GM19351 (cell line): ENCODE measurements around the gene PPARG.

ENCODE experiments used
- ATAC-seq: cut with Tn5 transposase; IDR thresholded peaks from one replicate; pipeline ENCODE4 v1.9.1; 2021; ENCODE audit warnings: mild to moderate bottlenecking, moderate library complexity; ENCODE audit not compliant: unreplicated experiment

The PPARG gene

DNA sequence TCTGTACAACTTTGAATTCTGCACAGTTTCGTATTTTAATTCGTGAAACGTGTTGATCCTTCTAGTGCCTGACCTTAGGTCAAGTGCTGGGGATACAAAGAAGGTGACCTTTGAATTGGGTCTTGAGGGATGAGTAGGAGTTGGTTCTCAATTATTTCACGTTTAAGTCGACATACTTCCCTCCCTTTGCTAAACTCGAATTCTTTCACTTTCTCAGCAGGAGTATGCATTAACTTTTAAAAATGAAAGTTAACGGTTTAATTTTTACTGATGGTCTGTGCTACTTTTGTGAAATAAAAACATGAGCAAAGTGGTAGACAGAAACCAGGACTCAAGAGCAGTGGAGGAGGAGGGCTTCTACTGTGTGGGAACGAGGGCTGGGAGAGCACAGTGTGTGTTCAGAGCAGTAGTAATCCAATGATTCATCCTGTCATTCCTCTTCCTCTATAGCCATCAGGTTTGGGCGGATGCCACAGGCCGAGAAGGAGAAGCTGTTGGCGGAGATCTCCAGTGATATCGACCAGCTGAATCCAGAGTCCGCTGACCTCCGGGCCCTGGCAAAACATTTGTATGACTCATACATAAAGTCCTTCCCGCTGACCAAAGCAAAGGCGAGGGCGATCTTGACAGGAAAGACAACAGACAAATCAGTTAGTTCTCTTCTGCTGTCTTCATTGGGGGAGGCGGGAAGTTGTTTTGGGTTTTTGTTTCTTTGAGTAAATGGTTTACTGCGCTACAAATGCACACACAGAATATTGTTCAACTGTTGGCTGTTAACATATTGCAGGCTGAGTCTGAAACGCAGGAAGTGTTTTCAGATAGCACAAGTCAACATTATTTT is 116.8 kb downstream of the PPARG start:
- no peak for ATAC-seq

DNA sequence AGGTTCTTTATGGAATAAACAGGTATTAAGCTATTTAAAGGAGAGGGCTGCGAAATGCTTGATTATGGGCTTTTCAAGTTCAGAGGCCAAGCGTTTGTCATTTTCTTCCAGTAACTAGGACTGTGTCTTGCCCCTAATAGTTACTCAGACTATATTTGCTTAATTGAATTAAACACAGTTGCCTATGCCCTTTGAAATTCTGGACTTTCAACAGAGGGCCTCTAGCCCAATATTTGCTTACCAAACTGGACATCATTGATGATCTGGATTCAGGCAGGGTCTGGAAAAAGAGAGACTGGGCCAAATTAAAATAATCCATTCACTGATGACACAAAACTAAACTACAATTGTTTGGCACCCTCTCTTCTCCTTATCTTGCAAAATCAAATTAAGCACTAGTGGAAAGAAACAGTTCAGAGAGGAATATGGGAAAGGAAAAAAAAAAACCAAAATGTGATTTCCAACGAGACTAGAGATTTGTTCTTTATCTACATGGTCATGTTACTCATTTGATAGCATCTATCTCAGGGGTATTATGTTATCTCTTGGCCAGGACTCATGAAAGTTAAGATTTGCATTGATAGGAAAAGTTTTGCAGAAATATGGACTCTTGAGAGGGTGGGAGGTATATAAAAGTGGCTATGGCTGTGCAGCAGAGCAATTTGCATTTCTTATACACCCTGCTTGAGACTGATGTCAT is 120.3 kb downstream of the PPARG start:
- ATAC-seq, result no peak

DNA sequence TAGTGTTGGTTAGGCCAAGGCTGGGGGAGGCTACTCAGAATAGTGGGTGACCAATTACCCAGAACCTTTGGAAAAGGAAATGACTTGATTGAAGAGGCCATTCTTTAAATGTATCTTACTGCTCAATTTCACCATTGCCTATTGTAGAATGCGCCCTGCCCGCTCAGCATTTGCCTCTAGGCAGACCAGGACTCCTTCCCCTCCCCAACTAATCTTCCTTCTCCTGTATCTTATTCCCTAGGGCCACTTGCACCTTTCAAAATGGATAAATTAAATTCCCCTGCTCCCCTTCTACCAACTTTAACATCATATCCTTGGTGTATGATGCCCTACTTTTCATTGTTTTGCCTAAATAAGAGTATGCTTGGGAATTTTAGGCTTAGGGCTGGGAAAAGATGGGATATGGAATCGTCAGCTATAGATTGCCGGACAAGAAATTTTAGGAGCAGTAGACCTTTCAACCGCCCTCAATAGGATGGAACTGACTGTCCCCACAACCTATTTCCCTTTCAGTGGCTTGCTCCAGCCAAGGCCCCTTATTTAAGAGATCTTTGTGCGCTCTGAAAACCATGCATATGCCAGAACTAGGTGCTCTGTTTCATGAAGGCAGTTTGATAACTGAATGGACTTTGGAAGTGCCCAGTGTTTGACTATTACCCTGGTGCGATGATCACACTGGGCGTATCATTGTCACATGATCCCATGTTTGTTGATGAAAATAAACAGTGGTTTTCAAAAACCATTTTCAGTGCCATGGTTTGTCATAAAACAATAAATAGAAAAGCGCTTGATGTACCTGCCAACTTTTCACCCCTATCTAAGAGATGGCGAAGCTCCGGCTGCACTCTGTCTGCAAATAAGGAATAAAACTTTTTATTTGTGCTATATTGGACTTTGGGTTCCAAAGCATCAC is 121.1 kb downstream of the PPARG start:
- no peak for ATAC-seq

DNA sequence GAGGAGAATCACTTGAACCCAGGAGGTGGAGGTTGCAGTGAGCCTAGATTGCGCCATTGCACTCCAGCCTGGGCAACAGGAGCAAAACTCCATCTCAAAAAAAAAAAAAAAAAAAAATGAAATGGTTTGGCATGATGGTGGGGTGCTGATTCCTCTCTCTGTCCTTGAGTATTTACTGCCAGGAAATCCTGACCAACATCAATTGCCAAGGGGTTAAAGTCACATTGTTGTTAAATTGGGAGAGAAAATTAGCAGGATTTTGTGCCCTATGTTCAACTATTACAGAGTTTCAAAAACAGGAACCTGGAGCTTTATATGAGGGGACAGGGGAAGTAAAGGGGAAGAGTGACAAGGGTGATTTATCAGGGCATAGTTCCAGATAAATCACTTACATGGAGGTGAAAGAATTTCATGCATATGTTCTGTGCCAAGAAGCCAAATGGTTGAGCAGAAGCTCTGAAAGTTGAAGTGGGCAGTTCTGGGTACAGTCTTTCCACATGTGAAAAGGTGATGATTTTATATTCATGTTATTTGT is 124.9 kb downstream of the PPARG start:
- ATAC-seq, result no peak

DNA sequence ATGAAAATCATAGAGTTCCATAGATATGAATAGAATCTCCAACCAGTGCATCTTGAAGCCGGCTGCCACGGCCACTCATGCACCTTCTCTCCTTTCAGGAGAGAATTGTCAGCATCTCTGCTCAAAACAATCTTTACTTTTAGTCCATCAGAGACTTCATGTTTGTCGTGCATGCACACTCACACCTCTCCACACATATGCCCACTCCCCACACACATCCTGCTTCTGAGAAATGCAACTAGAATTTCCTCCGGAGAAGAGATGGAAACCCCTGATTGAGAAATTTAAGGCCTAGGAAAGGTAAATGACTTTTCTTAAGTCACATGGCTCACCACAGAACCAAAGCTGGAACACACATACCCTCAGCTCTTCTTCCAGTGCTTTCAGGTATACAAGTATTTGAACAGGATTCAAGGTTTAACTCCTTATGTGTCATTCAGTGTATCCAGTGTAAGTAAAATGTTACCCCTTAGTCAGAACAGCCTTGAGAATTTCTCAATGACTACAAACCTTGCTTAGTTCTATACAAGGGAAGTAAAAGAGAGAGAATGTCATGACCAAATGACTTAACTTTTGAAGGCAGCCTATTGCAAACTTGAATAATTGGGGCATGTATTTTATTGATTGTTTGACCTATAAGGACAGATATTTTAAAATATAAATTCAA is 126.3 kb downstream of the PPARG start:
- no peak for ATAC-seq

DNA sequence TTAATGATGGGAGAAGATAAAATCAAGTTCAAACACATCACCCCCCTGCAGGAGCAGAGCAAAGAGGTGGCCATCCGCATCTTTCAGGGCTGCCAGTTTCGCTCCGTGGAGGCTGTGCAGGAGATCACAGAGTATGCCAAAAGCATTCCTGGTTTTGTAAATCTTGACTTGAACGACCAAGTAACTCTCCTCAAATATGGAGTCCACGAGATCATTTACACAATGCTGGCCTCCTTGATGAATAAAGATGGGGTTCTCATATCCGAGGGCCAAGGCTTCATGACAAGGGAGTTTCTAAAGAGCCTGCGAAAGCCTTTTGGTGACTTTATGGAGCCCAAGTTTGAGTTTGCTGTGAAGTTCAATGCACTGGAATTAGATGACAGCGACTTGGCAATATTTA is 127.9 kb downstream of the PPARG start:
- ATAC-seq, result no peak

DNA sequence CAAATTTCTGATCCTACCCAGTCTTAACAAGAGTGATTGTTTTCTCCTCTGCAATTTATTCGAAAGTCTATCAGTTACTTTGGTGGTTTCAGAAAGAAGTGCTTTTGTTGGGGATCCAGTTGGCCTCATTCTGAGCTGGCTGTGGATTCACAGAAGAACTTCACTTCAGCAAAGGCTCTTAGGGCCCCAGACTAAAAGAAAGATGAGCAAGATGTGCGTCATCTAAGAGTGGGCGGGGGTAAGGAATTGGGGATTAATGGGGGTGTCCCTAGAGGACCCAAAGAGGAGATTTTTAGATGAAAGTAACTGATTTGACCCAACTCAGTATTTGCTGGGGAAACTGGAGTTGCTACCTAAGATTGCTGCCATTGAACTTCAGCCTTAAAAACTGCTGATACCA is 131.5 kb downstream of the PPARG start:
- ATAC-seq, result no peak

DNA sequence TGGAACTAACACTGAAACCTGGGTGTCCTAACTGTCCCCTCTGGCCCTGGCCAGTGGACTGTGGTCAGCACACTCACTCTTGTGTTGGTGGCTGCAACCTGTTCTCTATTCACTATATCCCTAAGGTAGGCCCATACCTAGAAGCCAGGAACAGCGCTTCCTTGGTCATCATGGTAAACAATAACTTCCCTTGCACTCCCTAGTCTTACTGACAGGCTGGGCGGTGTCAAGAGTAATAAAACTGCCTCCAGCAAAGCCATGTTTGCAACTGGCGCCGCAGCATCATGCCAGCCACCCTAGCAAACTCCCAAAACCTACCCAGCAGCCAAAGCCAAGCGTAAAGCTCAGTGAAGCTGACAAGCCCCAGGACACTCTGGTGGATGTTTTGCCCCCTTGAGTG is 132.3 kb downstream of the PPARG start:
- ATAC-seq, result no peak

DNA sequence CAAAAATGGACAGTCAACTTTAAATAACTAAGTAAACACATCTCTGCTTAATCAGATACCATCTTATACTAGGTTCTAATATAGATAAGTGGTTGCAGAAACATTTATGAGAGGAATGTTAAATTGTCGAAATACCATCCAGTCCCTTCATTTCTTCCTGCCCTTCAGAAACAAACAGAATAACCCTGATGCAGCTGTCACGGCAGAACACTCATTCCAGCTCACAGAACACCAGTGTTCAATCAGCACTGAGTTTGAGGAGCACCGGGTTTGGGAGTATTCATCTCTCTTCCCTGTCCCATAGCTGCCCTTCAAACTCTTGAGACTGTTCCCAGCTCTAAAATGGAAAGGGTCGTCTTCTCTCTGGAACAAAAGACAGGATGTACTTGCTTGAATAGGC is 134.3 kb downstream of the PPARG start:
- no peak for ATAC-seq

DNA sequence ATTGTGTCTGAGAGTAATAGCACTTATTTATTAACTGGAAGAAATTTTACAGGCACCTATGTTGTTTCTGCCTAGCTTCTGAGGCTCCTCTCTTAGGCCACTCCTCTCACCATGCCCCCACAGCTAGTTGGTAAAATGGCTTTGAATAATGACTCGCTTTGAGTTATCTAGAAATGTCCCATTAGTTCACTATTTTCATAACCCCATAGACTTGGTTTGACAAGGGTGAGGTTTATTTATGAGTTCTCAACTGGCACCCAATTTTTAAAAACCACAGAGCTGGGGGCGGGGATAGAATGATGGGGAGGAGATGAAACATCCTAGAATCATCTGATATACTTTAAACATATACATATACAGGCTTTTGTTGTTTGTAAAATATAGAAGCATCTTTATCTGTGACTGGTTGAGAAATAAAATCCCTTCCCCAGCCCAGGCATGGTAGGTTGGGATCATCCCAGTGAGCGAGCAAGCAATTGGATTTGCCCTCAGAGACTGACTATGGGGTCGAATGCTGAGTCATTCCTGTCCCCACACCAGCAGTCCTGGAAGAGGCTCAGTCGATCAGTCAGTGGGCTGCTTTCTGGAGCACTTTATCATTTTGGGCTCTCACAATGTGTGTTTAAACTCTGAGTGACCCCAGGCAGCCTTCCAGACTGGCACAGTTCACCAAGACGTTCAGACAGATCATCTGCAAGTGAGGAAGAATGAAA is 135.2 kb downstream of the PPARG start:
- no peak for ATAC-seq

DNA sequence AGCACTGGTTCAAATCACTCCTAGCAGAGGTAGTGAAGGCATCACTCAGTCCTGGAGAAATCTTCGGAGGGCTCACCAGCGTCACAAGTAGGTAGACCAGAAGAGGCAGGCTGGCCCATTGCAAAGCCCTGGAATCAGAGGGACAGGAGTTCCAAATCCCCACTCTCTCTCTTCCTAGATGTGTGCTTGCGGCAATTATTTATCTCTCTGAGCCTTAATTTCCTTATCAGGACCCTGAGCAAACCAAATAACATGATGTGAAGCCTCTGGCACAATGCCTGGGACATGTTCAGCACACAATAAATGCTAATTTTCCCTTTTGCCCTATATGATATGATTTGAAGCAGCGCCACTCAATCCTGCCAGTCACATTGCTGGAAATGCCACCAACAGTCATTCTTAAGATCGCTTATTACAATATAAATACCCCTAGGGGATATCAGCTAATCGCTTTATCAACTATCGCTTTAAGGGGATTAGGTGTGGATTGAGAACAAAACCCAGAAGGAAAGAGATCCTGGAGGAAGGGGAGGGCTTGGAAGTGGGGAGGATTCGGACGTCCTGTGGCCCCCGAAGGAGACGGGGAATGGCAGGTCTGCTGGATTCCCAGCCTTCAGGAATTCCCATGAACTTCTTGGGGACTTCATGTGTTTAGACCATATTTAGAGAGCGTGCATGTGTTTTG is 135.9 kb downstream of the PPARG start:
- no peak for ATAC-seq

DNA sequence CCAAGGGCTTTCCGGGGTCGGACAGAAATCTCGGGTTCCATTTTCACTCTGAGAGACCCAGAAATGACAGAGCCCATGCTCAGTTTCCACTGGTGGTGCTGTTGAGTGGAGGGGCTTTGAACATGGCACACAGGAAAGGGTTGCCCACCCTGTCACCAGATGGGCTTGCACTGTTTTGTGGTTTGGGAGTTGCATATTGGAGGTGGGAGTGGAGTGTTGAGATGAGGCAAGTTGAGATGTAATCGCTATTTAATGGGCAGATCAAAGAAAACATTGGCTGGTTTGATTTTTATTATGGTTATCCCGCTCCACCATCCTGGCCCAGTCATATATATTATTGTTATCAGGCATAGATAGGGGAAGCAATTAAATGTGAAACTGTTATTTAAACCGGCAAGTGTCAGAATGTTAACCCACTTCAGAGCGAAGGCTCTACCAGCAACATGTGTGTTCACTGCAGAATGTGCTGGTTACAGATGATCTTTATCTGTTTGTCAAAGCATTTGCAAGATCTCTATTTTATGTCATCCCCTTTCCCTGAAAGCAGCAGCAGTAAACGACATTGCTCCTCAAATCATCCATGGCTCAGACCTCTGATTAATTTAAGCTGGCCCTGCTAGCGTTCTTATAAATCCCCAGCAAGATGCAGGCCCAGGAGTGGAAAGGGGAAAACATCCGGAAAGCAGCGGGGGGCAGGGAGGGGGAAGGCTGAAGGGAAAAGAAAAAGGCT is 137.1 kb downstream of the PPARG start:
- no peak for ATAC-seq

DNA sequence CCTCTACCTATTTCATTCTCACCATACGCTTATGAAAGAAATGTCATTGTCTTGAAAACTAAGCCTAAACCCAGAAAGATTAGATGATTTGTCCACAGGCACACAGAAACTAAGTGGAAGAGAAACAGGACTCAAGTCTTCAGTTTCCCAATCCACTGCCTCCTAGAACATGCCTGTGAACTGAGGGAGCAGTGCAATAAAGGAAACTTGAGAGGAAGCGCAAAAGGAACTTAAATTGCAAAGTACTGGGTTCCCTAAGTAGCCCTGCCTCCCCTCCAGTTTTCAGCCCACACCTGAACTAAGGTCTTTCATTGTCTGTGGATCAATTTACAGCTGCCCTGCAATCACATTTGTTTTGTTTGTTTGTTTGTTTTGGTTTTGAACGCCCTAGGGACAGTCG is 138.7 kb downstream of the PPARG start:
- no peak for ATAC-seq

DNA sequence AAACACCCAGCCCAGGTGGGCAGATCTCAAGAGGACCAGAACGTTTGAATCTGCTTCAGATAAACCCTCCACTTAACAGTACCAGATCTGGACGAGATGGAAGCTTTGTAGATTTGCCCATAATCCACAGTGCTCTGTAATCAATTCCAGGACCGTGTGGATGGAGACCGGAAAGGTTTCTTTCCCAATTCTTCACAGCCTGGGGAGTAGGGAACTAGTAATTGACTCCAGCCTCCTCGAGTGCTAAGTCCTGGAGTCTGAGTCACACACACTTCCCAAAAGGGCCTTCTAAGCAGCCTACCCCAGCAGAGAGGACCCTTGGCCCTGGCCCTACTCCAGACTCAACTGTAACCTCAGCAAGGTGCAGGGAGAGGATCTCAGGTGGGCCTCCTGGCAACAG is 139.3 kb downstream of the PPARG start:
- no peak for ATAC-seq

DNA sequence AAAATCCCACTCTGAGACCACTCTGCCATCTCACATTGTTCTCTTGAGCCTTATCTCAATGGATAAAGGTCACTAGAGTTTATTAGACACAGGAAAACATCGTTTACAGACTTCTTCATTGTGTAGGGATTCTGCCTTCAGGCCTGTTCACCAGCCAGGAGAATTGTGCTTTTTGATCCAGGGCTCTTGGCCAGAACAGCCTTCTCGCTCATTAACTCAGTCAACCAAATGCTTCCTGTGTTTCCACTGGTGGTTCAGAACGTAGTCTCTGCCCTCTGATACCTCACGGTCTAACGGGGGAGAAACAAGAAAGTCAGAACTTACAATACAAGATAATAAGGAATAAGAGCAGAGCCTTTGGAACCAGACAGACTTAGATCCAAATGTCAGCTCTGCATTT is 141.2 kb downstream of the PPARG start:
- no peak for ATAC-seq

DNA sequence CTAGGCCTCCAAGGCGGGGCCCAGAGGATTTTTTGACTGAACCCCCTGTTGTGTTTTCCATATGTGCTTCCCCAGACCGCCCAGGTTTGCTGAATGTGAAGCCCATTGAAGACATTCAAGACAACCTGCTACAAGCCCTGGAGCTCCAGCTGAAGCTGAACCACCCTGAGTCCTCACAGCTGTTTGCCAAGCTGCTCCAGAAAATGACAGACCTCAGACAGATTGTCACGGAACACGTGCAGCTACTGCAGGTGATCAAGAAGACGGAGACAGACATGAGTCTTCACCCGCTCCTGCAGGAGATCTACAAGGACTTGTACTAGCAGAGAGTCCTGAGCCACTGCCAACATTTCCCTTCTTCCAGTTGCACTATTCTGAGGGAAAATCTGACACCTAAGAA is 145.0 kb downstream of the PPARG start:
- no peak for ATAC-seq

DNA sequence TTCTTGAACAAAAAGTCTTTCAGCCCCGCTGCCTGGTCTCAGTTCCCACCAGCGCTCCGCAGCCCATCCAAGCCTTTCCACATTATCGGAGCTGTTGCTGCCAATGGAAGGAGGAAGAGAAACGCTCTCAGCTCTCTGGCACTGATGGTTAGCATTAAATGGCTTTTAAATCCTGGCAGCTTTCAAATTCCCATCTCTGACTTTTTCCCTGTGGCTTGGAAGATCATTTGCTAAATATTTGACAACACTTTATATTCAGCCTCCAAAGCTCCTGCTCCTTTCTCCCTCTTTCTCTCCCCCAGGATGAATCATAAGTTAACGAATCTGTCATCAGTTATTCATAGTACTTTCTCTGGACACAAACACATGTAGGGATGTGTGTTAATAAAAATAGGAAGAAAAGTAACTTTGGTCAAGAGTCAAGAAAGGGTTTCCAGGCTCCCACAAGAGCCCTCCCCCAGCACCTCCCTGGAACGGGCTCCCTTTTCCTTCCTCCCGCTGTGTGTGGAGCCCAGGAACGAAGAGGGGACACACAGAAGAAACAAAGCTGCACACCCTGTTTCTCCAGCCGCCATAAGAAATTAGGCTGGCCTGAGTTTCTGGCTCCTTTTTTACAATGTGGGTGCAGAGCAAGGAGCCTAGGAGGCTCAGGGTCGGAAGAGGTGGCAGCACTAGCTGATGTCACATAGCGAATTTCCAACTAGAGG is 147.8 kb downstream of the PPARG start:
- no peak for ATAC-seq

DNA sequence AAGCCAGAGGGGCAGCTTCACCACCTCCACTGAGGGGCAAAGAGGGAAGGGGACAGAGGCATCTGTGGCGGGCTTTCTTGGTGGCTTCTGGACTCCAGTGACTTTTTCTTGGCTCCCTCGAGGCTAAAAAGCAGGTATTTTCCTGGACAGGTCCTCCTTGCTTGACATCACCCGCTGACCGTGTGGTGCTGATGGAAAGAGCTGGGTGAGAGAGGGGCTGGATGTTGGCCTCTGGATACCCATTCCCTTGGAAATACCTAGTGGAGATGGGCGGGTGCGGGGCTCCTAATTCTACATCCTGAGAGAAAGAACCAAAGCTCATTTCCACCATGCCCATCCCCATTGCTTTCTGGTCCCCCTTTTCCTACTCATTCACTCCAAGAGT is 148.3 kb downstream of the PPARG start:
- ATAC-seq, result no peak
